Measurements from ENCODE around the gene AARS2. TPM values are rescaled to one million over a fixed set of nuclear protein-coding genes. Genes with fewer than 3 reads are reported as not detected.

AARS2 gene
- total and polyA plus RNA-seq, 10 of the 15 experiments (the other 5 are each of a cell fraction or from before 2014, with no cell fraction given), result 0.71 to 18.3 (median 12.7) TPM

DNA sequence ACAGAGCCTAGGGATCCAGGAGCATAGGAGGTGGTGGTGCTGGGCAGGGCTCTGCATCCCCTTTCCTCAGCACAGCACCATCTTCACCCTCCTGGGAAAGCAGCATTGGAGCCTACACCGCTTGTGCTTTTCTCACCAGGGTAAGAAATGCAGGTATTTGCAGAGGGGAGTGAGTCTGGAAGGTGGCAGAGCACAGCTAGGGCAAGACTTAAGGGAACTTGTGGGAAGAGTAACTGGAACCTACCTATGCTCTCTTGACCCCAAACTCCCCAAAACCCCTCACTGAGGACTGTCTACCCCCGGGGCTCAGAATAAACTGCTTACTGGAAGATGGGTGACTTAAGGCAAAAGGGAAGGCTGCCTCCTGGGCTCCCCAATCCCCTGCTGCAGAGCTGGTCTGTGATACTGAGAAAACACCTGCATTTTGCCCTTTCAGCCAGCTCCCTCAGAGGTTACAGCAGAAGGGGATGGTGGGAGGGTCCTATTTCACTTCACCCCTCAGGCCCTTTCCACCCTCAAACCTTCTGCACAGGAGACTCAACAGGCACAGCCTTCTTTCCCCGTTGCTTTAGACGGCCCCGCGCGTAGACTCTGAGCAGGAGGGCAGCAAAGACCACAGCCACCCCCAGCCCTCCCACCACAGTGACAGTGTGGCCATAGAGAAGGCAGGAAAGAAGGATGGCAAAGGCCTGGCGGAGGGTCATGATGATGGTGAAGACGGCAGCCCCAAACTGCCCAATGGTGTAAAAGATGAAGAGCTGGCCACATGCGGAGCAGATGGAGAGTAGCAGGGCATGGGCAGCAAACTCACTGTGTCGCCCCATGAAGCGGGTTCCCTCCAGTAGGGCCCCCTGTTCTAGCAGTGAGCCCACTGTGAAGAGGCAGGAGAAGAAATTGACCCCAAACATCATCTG is 58.7 kb downstream of the AARS2 start (continued):
- TF ChIP-seq SMAD5 (IDR thresholded peaks at IDR 0.05; ENCODE audit: low read depth) (peak; percentile 34; the same call in 1 of the 2 replicates), CHD2 (IDR thresholded peaks at IDR 0.05; ENCODE audit: borderline replicate concordance, low read depth, low read length) (0 out of 2 replicates have a peak, but pooled peaks have one; percentile 13), MTA3 (IDR thresholded peaks at IDR 0.05; ENCODE audit: borderline replicate concordance, low read length) (no peak), HDAC6 (IDR thresholded peaks at IDR 0.05; ENCODE audit: unreplicated experiment) (peak; percentile 60)

DNA sequence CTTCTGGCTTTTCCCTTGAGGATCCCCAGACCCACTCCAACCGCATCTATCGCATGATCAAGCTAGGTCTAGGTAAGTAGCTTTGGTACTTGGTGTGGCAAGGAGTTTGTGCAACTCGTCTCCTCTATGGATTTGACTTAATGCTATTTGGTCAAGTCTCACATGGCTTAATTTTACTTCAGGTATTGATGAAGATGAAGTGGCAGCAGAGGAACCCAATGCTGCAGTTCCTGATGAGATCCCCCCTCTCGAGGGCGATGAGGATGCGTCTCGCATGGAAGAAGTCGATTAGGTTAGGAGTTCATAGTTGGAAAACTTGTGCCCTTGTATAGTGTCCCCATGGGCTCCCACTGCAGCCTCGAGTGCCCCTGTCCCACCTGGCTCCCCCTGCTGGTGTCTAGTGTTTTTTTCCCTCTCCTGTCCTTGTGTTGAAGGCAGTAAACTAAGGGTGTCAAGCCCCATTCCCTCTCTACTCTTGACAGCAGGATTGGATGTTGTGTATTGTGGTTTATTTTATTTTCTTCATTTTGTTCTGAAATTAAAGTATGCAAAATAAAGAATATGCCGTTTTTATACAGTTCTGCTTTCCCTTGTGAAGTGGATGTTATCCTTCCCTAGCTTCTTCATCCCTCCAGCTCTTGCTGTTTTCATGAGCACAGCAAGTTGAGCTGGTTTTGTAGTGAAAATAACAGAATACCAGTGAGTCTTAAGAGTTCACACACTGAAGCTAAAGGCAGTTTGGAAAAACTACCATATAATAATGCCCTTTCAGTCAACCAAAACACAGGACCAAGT is 59.6 kb downstream of the AARS2 start:
- Histone ChIP-seq H3K9ac (ENCODE audit: control insufficient read depth, insufficient read depth, low read length) (no peak overlapping the region), H3K27ac (ENCODE audit: control insufficient read depth, insufficient read depth) (no peak overlapping the region), H3K9me3 (replicated peaks; ENCODE audit: control insufficient read depth, insufficient read depth, low read length) (no peaks in the 10 kb centered on the region), H4K20me1 (ENCODE audit: control insufficient read depth, insufficient read depth) (peaks cover 15% of the 10 kb centered on the region; the same call in 1 of the 2 replicates), H3K27me3 (replicated peaks in 1 of 2; ENCODE audit: control insufficient read depth in 2 of 2, insufficient read depth in 2 of 2, low read length in 1 of 2) (no peaks in the 10 kb centered on the region), H3K36me3 (ENCODE audit: control insufficient read depth in 2 of 2, insufficient read depth in 2 of 2, low read length in 1 of 2) (peaks cover 39 to 50% of the 10 kb centered on the region in 2 experiments), H2AFZ (ENCODE audit: control insufficient read depth, low read depth, low read length) (no peak overlapping the region), H3K4me2 (ENCODE audit: control insufficient read depth, insufficient read depth) (peak overlapping the region; percentile 19), H3K4me3 (0 out of 2 replicates have a peak overlapping the region, but pooled peaks have one; percentile 30), H3K4me1 (ENCODE audit: control insufficient read depth, insufficient read depth, low read length) (peaks cover 29% of the 10 kb centered on the region), H3K79me2 (ENCODE audit: control insufficient read depth, insufficient read depth, low read length) (peaks cover 85% of the 10 kb centered on the region)
- ATAC-seq (peak; percentile 26), DNase-seq (ENCODE audit: low read depth, low spot score) (no peak), FAIRE-seq (peak; percentile 80)
- BruUV-seq (replicated peaks), result TSS peak; percentile 35
- RAD21 ChIA-PET (ENCODE audit: unreplicated experiment), result interaction anchor here (0.7 to 1.5 kb wide), 4 partner anchors 9 to 157 kb away, joined by 3 to 4 read pairs (median 3); no protein-coding TSS in a partner anchor
- in situ Hi-C loops (cut with MboI) (no loop called here), intact Hi-C loops (cut with micrococcal nuclease; ENCODE audit: unreplicated experiment) (no loop called here)
- POLR2A ChIA-PET, result interaction anchor here (0.5 to 4.8 kb wide), 4 partner anchors 10 to 186 kb away, joined by 3 to 18 read pairs (median 4); no protein-coding TSS in a partner anchor
- 52% methylated on average over 10 of the region's 10 CpGs for WGBS (ENCODE audit: insufficient coverage, insufficient replicate concordance, low lambda C conversion rate, missing lambda C conversion rate)
- SMC1A ChIA-PET (ENCODE audit: uncharacterized antibody, unreplicated experiment), result interaction anchor here (0.7 to 2.0 kb wide), 7 partner anchors 9 to 80 kb away, joined by 3 to 7 read pairs (median 5); no protein-coding TSS in a partner anchor
- CTCF ChIA-PET, result interaction anchor here (0.7 to 5.0 kb wide), 17 partner anchors 9 to 155 kb away, joined by 3 to 45 read pairs (median 5); partner anchors contain the start of gene SLC29A1
- TF ChIP-seq IKZF1 (conservative IDR thresholded peaks at IDR 0.05) (no peak), RBBP5 (conservative IDR thresholded peaks at IDR 0.05) (no peak), POLR2AphosphoS5 (IDR thresholded peaks at IDR 0.05; ENCODE audit: low read length) (peak; percentile 67; the same call in 1 of the 2 replicates), SMC3 (IDR thresholded peaks at IDR 0.05; ENCODE audit: borderline replicate concordance, low read length) (peak; percentile 37; the same call in 1 of the 2 replicates), RUNX3 (IDR thresholded peaks at IDR 0.05; ENCODE audit: low read length) (no peak), CBX5 (IDR thresholded peaks at IDR 0.05; ENCODE audit: low read depth) (no peak)
- TF ChIP-seq, protein P1, sequence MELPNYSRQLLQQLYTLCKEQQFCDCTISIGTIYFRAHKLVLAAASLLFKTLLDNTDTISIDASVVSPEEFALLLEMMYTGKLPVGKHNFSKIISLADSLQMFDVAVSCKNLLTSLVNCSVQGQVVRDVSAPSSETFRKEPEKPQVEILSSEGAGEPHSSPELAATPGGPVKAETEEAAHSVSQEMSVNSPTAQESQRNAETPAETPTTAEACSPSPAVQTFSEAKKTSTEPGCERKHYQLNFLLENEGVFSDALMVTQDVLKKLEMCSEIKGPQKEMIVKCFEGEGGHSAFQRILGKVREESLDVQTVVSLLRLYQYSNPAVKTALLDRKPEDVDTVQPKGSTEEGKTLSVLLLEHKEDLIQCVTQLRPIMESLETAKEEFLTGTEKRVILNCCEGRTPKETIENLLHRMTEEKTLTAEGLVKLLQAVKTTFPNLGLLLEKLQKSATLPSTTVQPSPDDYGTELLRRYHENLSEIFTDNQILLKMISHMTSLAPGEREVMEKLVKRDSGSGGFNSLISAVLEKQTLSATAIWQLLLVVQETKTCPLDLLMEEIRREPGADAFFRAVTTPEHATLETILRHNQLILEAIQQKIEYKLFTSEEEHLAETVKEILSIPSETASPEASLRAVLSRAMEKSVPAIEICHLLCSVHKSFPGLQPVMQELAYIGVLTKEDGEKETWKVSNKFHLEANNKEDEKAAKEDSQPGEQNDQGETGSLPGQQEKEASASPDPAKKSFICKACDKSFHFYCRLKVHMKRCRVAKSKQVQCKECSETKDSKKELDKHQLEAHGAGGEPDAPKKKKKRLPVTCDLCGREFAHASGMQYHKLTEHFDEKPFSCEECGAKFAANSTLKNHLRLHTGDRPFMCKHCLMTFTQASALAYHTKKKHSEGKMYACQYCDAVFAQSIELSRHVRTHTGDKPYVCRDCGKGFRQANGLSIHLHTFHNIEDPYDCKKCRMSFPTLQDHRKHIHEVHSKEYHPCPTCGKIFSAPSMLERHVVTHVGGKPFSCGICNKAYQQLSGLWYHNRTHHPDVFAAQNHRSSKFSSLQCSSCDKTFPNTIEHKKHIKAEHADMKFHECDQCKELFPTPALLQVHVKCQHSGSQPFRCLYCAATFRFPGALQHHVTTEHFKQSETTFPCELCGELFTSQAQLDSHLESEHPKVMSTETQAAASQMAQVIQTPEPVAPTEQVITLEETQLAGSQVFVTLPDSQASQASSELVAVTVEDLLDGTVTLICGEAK (IDR thresholded peaks at IDR 0.05; ENCODE audit: borderline replicate concordance), result no peak
- TF ChIP-seq, protein P2, sequence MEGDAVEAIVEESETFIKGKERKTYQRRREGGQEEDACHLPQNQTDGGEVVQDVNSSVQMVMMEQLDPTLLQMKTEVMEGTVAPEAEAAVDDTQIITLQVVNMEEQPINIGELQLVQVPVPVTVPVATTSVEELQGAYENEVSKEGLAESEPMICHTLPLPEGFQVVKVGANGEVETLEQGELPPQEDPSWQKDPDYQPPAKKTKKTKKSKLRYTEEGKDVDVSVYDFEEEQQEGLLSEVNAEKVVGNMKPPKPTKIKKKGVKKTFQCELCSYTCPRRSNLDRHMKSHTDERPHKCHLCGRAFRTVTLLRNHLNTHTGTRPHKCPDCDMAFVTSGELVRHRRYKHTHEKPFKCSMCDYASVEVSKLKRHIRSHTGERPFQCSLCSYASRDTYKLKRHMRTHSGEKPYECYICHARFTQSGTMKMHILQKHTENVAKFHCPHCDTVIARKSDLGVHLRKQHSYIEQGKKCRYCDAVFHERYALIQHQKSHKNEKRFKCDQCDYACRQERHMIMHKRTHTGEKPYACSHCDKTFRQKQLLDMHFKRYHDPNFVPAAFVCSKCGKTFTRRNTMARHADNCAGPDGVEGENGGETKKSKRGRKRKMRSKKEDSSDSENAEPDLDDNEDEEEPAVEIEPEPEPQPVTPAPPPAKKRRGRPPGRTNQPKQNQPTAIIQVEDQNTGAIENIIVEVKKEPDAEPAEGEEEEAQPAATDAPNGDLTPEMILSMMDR (IDR thresholded peaks at IDR 0.05 in 2 of 3, conservative IDR thresholded peaks at IDR 0.05 in 1 of 3; ENCODE audit: control insufficient read depth in 2 of 3, extremely low read depth in 1 of 3, insufficient read depth in 1 of 3, low read depth in 3 of 3, low read length in 3 of 3), result peak; percentile 36 to 66 (median 49)
